Measurements from ENCODE around the gene ZNF581. TPM values are rescaled to one million over a fixed set of nuclear protein-coding genes. Genes with fewer than 3 reads are reported as not detected.

The ZNF581 gene
- total and polyA plus RNA-seq, 11 donors = 4.7 to 12.7 (median 7.2) TPM

DNA sequence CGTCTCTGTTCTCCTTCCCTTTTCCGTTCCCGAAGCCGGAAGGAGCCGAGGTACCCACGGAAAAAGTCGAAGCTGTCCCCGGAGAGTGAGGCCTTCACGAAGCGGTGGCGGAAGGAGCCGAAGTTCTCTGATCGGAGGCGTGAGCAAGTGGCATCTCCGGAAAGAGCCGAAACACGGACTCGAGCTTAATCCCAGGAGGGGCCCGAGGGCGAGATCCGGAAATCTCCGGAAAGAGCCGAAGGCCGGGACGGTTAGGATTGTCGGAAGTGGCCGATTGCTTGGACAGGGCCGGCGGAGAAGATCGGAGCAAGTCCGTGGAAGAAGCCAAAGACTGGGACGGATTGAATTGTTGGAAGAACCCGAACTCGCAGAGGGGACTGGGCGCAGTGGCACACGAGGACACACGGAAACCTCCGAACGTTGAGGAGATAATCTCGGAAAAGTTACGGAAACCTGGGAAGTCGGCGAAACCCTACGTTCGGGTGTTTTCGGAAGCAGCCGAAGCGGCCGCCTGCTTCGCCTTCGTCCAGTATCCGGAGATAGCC lies 10.9 kb downstream of the ZNF581 start:
- no peaks in the 10 kb centered on the region for H3K27me3 ChIP-seq
- peak overlapping the region; percentile 50 to 99 (median 93) for H3K4me3 ChIP-seq
- TF ChIP-seq POLR2A (IDR thresholded peaks at IDR 0.05) = no peak
- TF ChIP-seq, protein P1, sequence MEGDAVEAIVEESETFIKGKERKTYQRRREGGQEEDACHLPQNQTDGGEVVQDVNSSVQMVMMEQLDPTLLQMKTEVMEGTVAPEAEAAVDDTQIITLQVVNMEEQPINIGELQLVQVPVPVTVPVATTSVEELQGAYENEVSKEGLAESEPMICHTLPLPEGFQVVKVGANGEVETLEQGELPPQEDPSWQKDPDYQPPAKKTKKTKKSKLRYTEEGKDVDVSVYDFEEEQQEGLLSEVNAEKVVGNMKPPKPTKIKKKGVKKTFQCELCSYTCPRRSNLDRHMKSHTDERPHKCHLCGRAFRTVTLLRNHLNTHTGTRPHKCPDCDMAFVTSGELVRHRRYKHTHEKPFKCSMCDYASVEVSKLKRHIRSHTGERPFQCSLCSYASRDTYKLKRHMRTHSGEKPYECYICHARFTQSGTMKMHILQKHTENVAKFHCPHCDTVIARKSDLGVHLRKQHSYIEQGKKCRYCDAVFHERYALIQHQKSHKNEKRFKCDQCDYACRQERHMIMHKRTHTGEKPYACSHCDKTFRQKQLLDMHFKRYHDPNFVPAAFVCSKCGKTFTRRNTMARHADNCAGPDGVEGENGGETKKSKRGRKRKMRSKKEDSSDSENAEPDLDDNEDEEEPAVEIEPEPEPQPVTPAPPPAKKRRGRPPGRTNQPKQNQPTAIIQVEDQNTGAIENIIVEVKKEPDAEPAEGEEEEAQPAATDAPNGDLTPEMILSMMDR (IDR thresholded peaks at IDR 0.05) = no peak
- peak overlapping the region; percentile 94 to 100 (median 99) for H3K27ac ChIP-seq
- DNase-seq = peak; percentile 99 to 100 (median 99)
- H3K9me3 ChIP-seq = no peaks in the 10 kb centered on the region
- 0 to 1% (median 1%) methylated on average over 43 to 52 of the region's 52 CpGs for WGBS, 4 donors
- peak; percentile 72 to 84 (median 79) for ATAC-seq
- intact Hi-C loops (cut with DNase I) = loop anchor here in 2 of 10 donors (1.0 to 2.0 kb wide), 2 partner anchors 20 to 21 kb away; partner anchors contain the start of gene EPN1 (in 2 of the 2)
- peaks cover 12 to 50% (median 44%) of the 10 kb centered on the region in 12 donors for H3K4me1 ChIP-seq
- peaks cover 0 to 14% (median 4%) of the 10 kb centered on the region in 9 donors for H3K36me3 ChIP-seq

DNA sequence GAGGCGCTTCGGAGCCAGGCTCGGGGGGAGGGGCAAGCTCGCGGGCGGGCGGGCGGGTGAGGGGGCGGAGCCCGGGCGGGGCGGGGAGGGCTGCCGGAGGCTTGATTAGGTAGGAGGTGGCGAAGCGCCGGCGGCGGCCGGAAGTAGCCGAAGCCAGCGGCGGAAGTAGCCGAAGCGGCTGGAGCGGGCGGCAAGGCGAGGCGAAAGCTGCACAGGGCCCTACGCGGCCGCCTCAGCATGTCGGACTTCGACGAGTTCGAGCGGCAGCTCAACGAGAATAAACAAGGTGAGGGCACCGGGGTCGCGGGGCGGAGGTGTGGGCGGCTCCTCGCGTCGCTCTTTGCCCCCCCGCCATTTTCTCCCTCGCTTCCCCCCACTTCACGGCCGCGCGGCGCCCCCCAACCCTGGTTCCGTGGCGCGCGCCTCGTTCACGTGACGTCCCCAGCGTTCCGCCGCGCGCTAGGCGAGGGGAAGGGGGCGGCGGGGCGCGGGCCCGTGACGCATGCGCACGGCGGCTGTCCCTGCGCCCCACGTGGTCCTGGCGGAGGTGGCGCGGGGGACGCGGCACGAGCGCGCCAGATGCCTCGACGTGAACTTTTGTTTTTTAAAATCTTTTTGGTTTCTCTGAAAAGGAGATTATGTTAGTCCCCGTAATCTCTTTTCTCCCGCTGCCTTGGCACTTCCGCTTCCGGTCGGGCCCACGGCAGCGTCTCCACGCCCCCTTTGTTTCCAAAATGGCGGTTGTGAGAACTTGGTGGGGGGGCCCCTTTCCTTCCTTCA lies 11.6 kb downstream of the ZNF581 start, which contains the start of gene U2AF2:
TSS of gene U2AF2 (plus strand) at position 168 of the 780 bp plus-strand sequence. CDS start at position 238, 70 bp downstream.
- H3K27me3 ChIP-seq = no peaks in the 10 kb centered on the region
- peaks cover 12 to 54% (median 48%) of the 10 kb centered on the region in 12 donors for H3K4me1 ChIP-seq
- intact Hi-C loops (cut with DNase I) = loop anchor here in 2 of 10 donors (1.0 to 2.0 kb wide), 2 partner anchors 20 kb away; partner anchors contain the start of gene EPN1 (in 2 of the 2)
- WGBS, 4 donors = 0 to 1% (median 1%) methylated on average over 43 to 95 of the region's 95 CpGs
- H3K36me3 ChIP-seq = peaks cover 0 to 21% (median 10%) of the 10 kb centered on the region in 9 donors
- H3K4me3 ChIP-seq = peak within 1 kb of the TSS; percentile 66 to 99 (median 95)
- TF ChIP-seq POLR2A (IDR thresholded peaks at IDR 0.05) = peak in 1 of 2 donors; percentile 62
- TF ChIP-seq, protein P1 (IDR thresholded peaks at IDR 0.05) = no peak
- peak within 1 kb of the TSS; percentile 94 to 100 (median 99) for H3K27ac ChIP-seq
- no peaks in the 10 kb centered on the region for H3K9me3 ChIP-seq
- ATAC-seq (peak; percentile 29 to 65 (median 57)), DNase-seq (peak; percentile 96 to 99 (median 96))

DNA sequence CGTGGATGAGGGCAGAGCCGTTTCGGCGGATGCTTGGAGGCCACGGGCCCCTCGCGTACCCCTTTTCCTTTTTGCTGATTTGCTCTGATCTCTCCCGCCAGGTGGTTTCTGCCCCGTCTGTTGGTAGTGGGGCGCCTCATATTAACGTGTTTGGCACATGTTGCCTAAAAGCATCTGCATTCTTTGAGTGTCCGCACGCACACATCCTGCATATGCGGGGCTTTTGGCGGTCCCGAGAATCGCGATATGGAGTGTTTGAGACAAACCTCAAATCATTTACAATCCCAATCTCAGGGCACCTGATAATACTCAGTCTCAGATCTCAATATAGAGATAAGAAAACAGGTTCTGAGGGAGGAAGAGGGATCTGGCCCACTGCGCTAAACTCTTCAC lies 12.2 kb downstream of the ZNF581 start:
- 0 to 3% (median 1%) methylated on average over 19 of the region's 19 CpGs for WGBS, 4 donors
- intact Hi-C loops (cut with DNase I) = loop anchor here in 1 of 10 donors (2.0 kb wide), 1 partner anchor 19 kb away; the partner anchor contains the start of gene EPN1
- ATAC-seq (no peak), DNase-seq (no peak)
- Histone ChIP-seq H3K9me3 (no peaks in the 10 kb centered on the region), H3K27me3 (no peaks in the 10 kb centered on the region), H3K27ac (peak overlapping the region; percentile 94 to 100 (median 99)), H3K36me3 (peaks cover 0 to 24% (median 16%) of the 10 kb centered on the region in 9 donors), H3K4me3 (peak overlapping the region; percentile 66 to 99 (median 95)), H3K4me1 (peaks cover 12 to 56% (median 48%) of the 10 kb centered on the region in 12 donors)
- TF ChIP-seq POLR2A (IDR thresholded peaks at IDR 0.05) = no peak
- TF ChIP-seq, protein P1 (IDR thresholded peaks at IDR 0.05) = no peak

DNA sequence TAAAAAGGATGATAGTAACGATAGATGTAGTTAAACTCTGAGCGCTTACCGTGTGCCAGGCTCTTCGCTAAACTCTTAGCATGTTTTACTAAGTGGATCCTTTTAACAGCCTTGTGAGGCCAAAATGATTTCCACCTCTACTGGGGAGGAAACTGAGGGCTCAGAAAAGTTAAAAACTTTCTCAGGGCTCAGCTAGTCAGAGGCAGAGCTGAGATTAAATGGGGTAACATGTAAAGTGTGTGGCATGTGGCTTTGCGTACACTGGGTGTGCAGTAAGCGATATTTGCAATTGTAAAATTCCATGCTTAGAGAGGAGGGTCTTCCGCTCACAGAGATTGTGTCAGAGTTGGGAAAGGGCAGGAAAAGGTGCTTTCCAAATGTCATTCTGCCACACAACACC lies 13.1 kb downstream of the ZNF581 start:
- H3K9me3 ChIP-seq = no peaks in the 10 kb centered on the region
- no peak for ATAC-seq
- intact Hi-C loops (cut with DNase I) = no loop called here
- peaks cover 0 to 31% (median 25%) of the 10 kb centered on the region in 9 donors for H3K36me3 ChIP-seq
- H3K4me1 ChIP-seq = peaks cover 12 to 62% (median 48%) of the 10 kb centered on the region in 12 donors
- H3K27ac ChIP-seq = peak overlapping the region in 1 of 12 donors; percentile 97
- no peak for TF ChIP-seq POLR2A (IDR thresholded peaks at IDR 0.05)
- TF ChIP-seq, protein P1 (IDR thresholded peaks at IDR 0.05) = no peak
- DNase-seq = no peak
- peak overlapping the region in 11 of 12 donors; percentile 66 to 99 (median 94) for H3K4me3 ChIP-seq
- H3K27me3 ChIP-seq = no peaks in the 10 kb centered on the region
- 51 to 59% (median 57%) methylated on average over 7 of the region's 7 CpGs for WGBS, 4 donors

Data from heart left ventricle (tissue), 16 donors.